SK-N-SH treated with all-trans-retinoic acid at 6 μM for 48 hours (cell line): Measurements from ENCODE around the gene TSLP.

ENCODE experiments used
- ATAC-seq: fragments of 200-7000 bp; cut with Tn5 transposase; 3 replicates; pipeline ENCODE4 v1.9.1; 2020; ENCODE audit warnings: mild to moderate bottlenecking, moderate library complexity
- BACH2 ChIP-seq: fragments of 250-450 bp; sonication (Bioruptor Pico); IDR thresholded peaks from 2 replicates; pipeline ENCODE4 v1.9.0; 2021; ENCODE audit warnings: mild to moderate bottlenecking, borderline replicate concordance
- CSDC2 ChIP-seq: fragments of 250-450 bp; sonication (Bioruptor Pico); IDR thresholded peaks from 2 replicates; pipeline ENCODE4 v1.5.0; 2020; ENCODE audit warnings: mild to moderate bottlenecking, moderate library complexity
- ESRRG ChIP-seq: fragments of 250-450 bp; sonication (Bioruptor Pico); IDR thresholded peaks from 2 replicates; pipeline ENCODE4 v1.6.1; 2021; ENCODE audit warnings: mild to moderate bottlenecking
- GLIS3 ChIP-seq: fragments of 250-450 bp; sonication (Bioruptor Pico); IDR thresholded peaks from 2 replicates; pipeline ENCODE4 v1.5.0; 2020; ENCODE audit warnings: mild to moderate bottlenecking, moderate library complexity
- ISL1 ChIP-seq: fragments of 250-450 bp; sonication (Bioruptor Pico); IDR thresholded peaks from 2 replicates; pipeline ENCODE4 v2.1.2; 2022; ENCODE audit warnings: mild to moderate bottlenecking, moderate library complexity
- OSR1 ChIP-seq: fragments of 250-450 bp; sonication (Bioruptor Pico); IDR thresholded peaks from 2 replicates; pipeline ENCODE4 v1.8.0; 2022; ENCODE audit warnings: moderate library complexity, mild to moderate bottlenecking, inconsistent platforms
- PPARA ChIP-seq: fragments of 250-450 bp; sonication (Bioruptor Pico); IDR thresholded peaks from 2 replicates; pipeline ENCODE4 v1.5.0; 2020; ENCODE audit warnings: mild to moderate bottlenecking, borderline replicate concordance
- SNAI2 ChIP-seq: fragments of 250-450 bp; sonication (Bioruptor Pico); IDR thresholded peaks from 2 replicates; pipeline ENCODE4 v1.5.0; 2020; ENCODE audit warnings: mild to moderate bottlenecking, moderate library complexity
- TCF4 ChIP-seq: fragments of 250-450 bp; sonication (Bioruptor Pico); IDR thresholded peaks from 2 replicates; pipeline ENCODE4 v1.8.0; 2021; ENCODE audit warnings: mild to moderate bottlenecking, moderate library complexity, borderline replicate concordance
- TOX ChIP-seq: fragments of 250-450 bp; sonication (Bioruptor Pico); IDR thresholded peaks from 2 replicates; pipeline ENCODE4 v1.8.0; 2021; ENCODE audit warnings: mild to moderate bottlenecking, moderate library complexity, borderline replicate concordance
- ZFP30 ChIP-seq: fragments of 450-650 bp; formaldehyde crosslinking; IDR thresholded peaks from 2 replicates; pipeline ENCODE4 v1.5.0; 2022; ENCODE audit warnings: mild to moderate bottlenecking, moderate library complexity
- ZNF70 ChIP-seq: fragments of 450-650 bp; formaldehyde crosslinking; IDR thresholded peaks from 2 replicates; pipeline ENCODE4 v1.5.0; 2020; ENCODE audit warnings: mild to moderate bottlenecking, moderate library complexity
- ZNF8 ChIP-seq: fragments of 450-650 bp; formaldehyde crosslinking; IDR thresholded peaks from 2 replicates; pipeline ENCODE4 v1.5.0; 2020; ENCODE audit warnings: mild to moderate bottlenecking, moderate library complexity
- TF ChIP-seq, protein P1 (sequence below): fragments of 250-450 bp; sonication (Bioruptor Pico); IDR thresholded peaks from 2 replicates; pipeline ENCODE4 v1.5.1; 2021; ENCODE audit warnings: mild to moderate bottlenecking, moderate library complexity
- TF ChIP-seq, protein P2 (sequence below): fragments of 250-450 bp; sonication (Bioruptor Pico); IDR thresholded peaks from 2 replicates; pipeline ENCODE4 v1.8.0; 2021; ENCODE audit warnings: low read depth, mild to moderate bottlenecking, moderate library complexity, borderline replicate concordance
- TF ChIP-seq, protein P3 (sequence below): fragments of 250-450 bp; sonication (Bioruptor Pico); IDR thresholded peaks from 2 replicates; pipeline ENCODE4 v1.8.0; 2020; ENCODE audit warnings: mild to moderate bottlenecking, moderate library complexity, borderline replicate concordance
- TF ChIP-seq, protein P4 (sequence below): fragments of 250-450 bp; sonication (Bioruptor Pico); IDR thresholded peaks from 2 replicates; pipeline ENCODE4 v1.5.0; 2020; ENCODE audit warnings: mild to moderate bottlenecking, moderate library complexity

Gene TSLP

DNA sequence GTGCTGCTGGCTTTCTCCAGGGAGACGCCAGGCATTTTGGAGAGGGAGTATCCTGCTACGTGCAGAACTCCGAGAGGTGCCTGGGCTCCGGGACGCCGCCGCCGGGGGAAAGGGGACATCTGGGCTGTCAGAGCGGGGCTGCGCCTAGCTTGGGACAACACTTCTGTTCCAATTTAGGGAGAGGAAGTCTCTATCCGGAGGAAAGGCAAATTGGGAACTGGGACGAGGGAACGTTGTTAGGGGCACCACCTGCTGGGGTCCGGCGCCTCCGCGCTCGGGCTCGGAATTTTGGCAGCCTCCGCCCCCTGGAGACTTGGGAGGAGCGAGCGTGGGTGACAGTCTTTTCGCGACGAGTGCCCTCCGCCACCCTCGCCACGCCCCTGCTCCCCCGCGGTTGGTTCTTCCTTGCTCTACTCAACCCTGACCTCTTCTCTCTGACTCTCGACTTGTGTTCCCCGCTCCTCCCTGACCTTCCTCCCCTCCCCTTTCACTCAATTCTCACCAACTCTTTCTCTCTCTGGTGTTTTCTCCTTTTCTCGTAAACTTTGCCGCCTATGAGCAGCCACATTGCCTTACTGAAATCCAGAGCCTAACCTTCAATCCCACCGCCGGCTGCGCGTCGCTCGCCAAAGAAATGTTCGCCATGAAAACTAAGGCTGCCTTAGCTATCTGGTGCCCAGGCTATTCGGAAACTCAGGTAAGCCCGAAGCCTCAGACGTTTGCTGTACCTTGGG is 1.6 kb downstream of the TSLP start:
- TF ChIP-seq ZNF70 (CRISPR knock-in tag), result no peak
- TF ChIP-seq, protein P1, sequence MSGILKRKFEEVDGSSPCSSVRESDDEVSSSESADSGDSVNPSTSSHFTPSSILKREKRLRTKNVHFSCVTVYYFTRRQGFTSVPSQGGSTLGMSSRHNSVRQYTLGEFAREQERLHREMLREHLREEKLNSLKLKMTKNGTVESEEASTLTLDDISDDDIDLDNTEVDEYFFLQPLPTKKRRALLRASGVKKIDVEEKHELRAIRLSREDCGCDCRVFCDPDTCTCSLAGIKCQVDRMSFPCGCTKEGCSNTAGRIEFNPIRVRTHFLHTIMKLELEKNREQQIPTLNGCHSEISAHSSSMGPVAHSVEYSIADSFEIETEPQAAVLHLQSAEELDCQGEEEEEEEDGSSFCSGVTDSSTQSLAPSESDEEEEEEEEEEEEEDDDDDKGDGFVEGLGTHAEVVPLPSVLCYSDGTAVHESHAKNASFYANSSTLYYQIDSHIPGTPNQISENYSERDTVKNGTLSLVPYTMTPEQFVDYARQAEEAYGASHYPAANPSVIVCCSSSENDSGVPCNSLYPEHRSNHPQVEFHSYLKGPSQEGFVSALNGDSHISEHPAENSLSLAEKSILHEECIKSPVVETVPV, result no peak
- no peak for TF ChIP-seq SNAI2
- no peak for TF ChIP-seq ZFP30 (CRISPR knock-in tag)
- peak; percentile 80 for ATAC-seq

DNA sequence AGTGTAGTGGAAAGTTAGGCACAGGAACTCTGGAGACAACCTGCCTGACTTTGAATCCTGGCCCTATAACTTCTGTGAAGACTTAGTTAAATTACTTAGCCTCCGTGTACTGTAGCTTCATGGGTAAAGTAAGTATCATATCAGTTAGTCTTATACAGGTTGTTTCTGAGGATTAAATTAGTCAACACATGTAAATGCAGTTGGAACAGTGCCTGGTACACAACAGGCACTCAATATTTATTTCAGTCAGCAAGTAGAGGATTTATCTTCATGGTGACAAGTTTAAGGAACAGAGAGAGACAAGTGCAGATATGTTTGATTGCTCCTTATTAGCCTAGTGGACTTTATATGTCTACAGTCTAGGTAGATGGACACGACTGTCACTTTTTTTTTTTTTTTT is 2.7 kb downstream of the TSLP start:
- TF ChIP-seq, protein P2, sequence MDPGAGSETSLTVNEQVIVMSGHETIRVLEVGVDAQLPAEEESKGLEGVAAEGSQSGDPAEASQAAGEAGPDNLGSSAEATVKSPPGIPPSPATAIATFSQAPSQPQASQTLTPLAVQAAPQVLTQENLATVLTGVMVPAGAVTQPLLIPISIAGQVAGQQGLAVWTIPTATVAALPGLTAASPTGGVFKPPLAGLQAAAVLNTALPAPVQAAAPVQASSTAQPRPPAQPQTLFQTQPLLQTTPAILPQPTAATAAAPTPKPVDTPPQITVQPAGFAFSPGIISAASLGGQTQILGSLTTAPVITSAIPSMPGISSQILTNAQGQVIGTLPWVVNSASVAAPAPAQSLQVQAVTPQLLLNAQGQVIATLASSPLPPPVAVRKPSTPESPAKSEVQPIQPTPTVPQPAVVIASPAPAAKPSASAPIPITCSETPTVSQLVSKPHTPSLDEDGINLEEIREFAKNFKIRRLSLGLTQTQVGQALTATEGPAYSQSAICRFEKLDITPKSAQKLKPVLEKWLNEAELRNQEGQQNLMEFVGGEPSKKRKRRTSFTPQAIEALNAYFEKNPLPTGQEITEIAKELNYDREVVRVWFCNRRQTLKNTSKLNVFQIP (CRISPR knock-in tag), result no peak
- TF ChIP-seq OSR1 (CRISPR knock-in tag) (no peak), GLIS3 (CRISPR knock-in tag) (no peak)
- TF ChIP-seq, protein P3, sequence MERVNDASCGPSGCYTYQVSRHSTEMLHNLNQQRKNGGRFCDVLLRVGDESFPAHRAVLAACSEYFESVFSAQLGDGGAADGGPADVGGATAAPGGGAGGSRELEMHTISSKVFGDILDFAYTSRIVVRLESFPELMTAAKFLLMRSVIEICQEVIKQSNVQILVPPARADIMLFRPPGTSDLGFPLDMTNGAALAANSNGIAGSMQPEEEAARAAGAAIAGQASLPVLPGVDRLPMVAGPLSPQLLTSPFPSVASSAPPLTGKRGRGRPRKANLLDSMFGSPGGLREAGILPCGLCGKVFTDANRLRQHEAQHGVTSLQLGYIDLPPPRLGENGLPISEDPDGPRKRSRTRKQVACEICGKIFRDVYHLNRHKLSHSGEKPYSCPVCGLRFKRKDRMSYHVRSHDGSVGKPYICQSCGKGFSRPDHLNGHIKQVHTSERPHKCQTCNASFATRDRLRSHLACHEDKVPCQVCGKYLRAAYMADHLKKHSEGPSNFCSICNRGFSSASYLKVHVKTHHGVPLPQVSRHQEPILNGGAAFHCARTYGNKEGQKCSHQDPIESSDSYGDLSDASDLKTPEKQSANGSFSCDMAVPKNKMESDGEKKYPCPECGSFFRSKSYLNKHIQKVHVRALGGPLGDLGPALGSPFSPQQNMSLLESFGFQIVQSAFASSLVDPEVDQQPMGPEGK (CRISPR knock-in tag), result no peak
- TF ChIP-seq, all 23 proteins: peak for 0
- no peak for ATAC-seq

DNA sequence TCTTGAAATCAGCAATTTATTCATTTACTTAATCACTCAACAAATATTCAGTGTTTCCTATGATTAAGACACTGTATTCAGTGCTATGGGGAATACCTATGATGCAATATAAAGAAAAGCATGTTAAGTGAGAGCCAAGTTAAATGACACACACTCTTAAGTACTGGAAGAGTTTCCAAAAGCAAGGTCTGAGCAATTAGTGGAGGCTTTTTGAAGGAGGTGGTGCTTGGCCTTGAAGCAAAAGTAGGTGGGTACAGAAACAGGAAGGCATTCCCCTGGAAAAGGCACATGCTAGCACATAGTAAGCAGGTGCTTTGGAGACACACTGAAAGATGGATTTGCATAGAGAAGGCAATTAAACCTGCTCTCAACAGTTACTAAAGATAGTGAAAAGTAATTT is 4.0 kb downstream of the TSLP start:
- no peak for ATAC-seq
- TF ChIP-seq ESRRG (CRISPR knock-in tag) (no peak), CSDC2 (CRISPR knock-in tag) (no peak), ZNF70 (CRISPR knock-in tag) (no peak), ISL1 (CRISPR knock-in tag) (no peak), SNAI2 (no peak), ZNF8 (CRISPR knock-in tag) (no peak)
- TF ChIP-seq, protein P1, result no peak

DNA sequence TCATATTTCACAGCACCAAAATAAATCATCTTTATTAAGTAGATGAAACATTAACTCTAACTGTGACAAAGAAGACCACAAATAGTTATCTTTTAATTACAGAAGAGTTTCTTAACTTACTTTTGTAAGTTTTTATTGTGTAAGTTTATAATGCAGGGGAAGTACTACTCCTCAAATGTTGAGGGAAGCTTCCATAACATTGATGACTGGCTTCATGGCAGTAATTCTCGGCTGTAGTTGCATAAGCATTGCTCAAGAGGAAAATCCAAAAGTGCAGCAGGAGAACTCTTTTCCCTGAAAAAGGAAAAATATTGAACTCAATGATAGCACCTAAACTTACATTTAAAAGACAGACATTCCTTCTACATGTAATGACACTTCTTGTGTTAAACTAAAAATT is 4.6 kb downstream of the TSLP start:
- TF ChIP-seq OSR1 (CRISPR knock-in tag), result no peak
- no peak for TF ChIP-seq TCF4 (CRISPR knock-in tag)
- TF ChIP-seq PPARA (CRISPR knock-in tag), result no peak
- TF ChIP-seq TOX (CRISPR knock-in tag), result no peak
- no peak for TF ChIP-seq BACH2 (CRISPR knock-in tag)
- TF ChIP-seq ZNF70 (CRISPR knock-in tag), result no peak
- no peak for TF ChIP-seq ZNF8 (CRISPR knock-in tag)
- no peak for TF ChIP-seq CSDC2 (CRISPR knock-in tag)
- TF ChIP-seq, protein P4, sequence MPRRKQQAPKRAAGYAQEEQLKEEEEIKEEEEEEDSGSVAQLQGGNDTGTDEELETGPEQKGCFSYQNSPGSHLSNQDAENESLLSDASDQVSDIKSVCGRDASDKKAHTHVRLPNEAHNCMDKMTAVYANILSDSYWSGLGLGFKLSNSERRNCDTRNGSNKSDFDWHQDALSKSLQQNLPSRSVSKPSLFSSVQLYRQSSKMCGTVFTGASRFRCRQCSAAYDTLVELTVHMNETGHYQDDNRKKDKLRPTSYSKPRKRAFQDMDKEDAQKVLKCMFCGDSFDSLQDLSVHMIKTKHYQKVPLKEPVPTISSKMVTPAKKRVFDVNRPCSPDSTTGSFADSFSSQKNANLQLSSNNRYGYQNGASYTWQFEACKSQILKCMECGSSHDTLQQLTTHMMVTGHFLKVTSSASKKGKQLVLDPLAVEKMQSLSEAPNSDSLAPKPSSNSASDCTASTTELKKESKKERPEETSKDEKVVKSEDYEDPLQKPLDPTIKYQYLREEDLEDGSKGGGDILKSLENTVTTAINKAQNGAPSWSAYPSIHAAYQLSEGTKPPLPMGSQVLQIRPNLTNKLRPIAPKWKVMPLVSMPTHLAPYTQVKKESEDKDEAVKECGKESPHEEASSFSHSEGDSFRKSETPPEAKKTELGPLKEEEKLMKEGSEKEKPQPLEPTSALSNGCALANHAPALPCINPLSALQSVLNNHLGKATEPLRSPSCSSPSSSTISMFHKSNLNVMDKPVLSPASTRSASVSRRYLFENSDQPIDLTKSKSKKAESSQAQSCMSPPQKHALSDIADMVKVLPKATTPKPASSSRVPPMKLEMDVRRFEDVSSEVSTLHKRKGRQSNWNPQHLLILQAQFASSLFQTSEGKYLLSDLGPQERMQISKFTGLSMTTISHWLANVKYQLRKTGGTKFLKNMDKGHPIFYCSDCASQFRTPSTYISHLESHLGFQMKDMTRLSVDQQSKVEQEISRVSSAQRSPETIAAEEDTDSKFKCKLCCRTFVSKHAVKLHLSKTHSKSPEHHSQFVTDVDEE (CRISPR knock-in tag), result no peak
- ATAC-seq, result no peak
